Adipocyte (in vitro differentiated cells): Measurements from ENCODE around the gene C3orf20.
"Not testable (repeated sequence)": the region's sequence is repeated elsewhere in the genome, so short reads cannot be mapped to it uniquely, and the experiment has no call there.

Experiments
- DNase-seq: peaks from one replicate; pipeline ENCODE4 v3.0.0-alpha.2; 2015; ENCODE audit warnings: low read depth
- H3K27me3 ChIP-seq: replicated peaks from 2 replicates; pipeline ENCODE4 v1.7.0; 2013; ENCODE audit warnings: mild to moderate bottlenecking, low read length, moderate library complexity; ENCODE audit not compliant: control insufficient read depth, insufficient read depth
- H3K36me3 ChIP-seq: 2 replicates; pipeline ENCODE4 v1.7.0; 2013; ENCODE audit warnings: low read length, mild to moderate bottlenecking, moderate library complexity; ENCODE audit not compliant: control insufficient read depth, insufficient read depth, severe bottlenecking
- H3K4me1 ChIP-seq: 2 replicates; pipeline ENCODE4 v1.7.0; 2013; ENCODE audit warnings: mild to moderate bottlenecking, low read length, moderate library complexity; ENCODE audit not compliant: control insufficient read depth, insufficient read depth
- H3K4me3 ChIP-seq: 2 replicates; pipeline ENCODE4 v1.7.0; 2013; ENCODE audit warnings: mild to moderate bottlenecking, low read length, moderate library complexity
- H3K9ac ChIP-seq: 2 replicates; pipeline ENCODE4 v1.7.0; 2013; ENCODE audit warnings: mild to moderate bottlenecking, low read length, moderate library complexity
- H3K9me3 ChIP-seq: 2 replicates; pipeline ENCODE4 v1.7.0; 2013; ENCODE audit warnings: mild to moderate bottlenecking, low read length, moderate library complexity; ENCODE audit not compliant: control insufficient read depth

C3orf20 gene

GRCh38 chr3:14726441-14726780 lies 51.5 kb downstream of the C3orf20 start:
- no peak for DNase-seq
- H3K36me3 ChIP-seq: no peaks in the 10 kb centered on the region
- peaks cover 35% of the 10 kb centered on the region for H3K4me1 ChIP-seq
- no peak overlapping the region for H3K4me3 ChIP-seq
- H3K9me3 ChIP-seq: no peaks in the 10 kb centered on the region
- H3K9ac ChIP-seq: no peak overlapping the region
- no peaks in the 10 kb centered on the region for H3K27me3 ChIP-seq

- Histone ChIP-seq H3K9me3 (no peaks in the 10 kb centered on the region), H3K27me3 (no peaks in the 10 kb centered on the region), H3K4me1 (peaks cover 35% of the 10 kb centered on the region), H3K36me3 (no peaks in the 10 kb centered on the region), H3K4me3 (no peak overlapping the region), H3K9ac (no peak overlapping the region)
- DNase-seq: no peak
These were observed 53.2 kb downstream of the C3orf20 start for GRCh38 chr3:14728113-14728512.

GRCh38 chr3:14730703-14731382 lies 55.9 kb downstream of the C3orf20 start:
- no peak overlapping the region for H3K4me3 ChIP-seq
- H3K36me3 ChIP-seq: no peaks in the 10 kb centered on the region
- H3K9me3 ChIP-seq: no peaks in the 10 kb centered on the region
- no peaks in the 10 kb centered on the region for H3K27me3 ChIP-seq
- H3K9ac ChIP-seq: no peak overlapping the region
- no peak for DNase-seq
- peaks cover 17% of the 10 kb centered on the region for H3K4me1 ChIP-seq

- no peaks in the 10 kb centered on the region for H3K4me1 ChIP-seq
- DNase-seq: no peak
- H3K9me3 ChIP-seq: peaks cover 21% of the 10 kb centered on the region
- H3K36me3 ChIP-seq: no peaks in the 10 kb centered on the region
- H3K4me3 ChIP-seq: no peak overlapping the region
- H3K27me3 ChIP-seq: peaks cover 12% of the 10 kb centered on the region
- no peak overlapping the region for H3K9ac ChIP-seq
These were observed 66.0 kb downstream of the C3orf20 start for GRCh38 chr3:14740983-14741382.

GRCh38 chr3:14741510-14741909 lies 66.6 kb downstream of the C3orf20 start:
- H3K9ac ChIP-seq: no peak overlapping the region
- no peaks in the 10 kb centered on the region for H3K36me3 ChIP-seq
- DNase-seq: no peak
- no peaks in the 10 kb centered on the region for H3K4me1 ChIP-seq
- H3K9me3 ChIP-seq: peaks cover 21% of the 10 kb centered on the region
- peaks cover 12% of the 10 kb centered on the region for H3K27me3 ChIP-seq
- no peak overlapping the region for H3K4me3 ChIP-seq

GRCh38 chr3:14744556-14744955 lies 69.6 kb downstream of the C3orf20 start:
- H3K36me3 ChIP-seq: no peaks in the 10 kb centered on the region
- no peak overlapping the region for H3K4me3 ChIP-seq
- H3K27me3 ChIP-seq: peaks cover 12% of the 10 kb centered on the region
- no peak for DNase-seq
- peaks cover 20% of the 10 kb centered on the region for H3K9me3 ChIP-seq
- H3K9ac ChIP-seq: no peak overlapping the region
- no peaks in the 10 kb centered on the region for H3K4me1 ChIP-seq

- Histone ChIP-seq H3K4me1 (no peaks in the 10 kb centered on the region), H3K4me3 (no peak overlapping the region), H3K9ac (no peak overlapping the region), H3K27me3 (peaks cover 7% of the 10 kb centered on the region), H3K36me3 (no peaks in the 10 kb centered on the region), H3K9me3 (peaks cover 21% of the 10 kb centered on the region)
- no peak for DNase-seq
These were observed 75.7 kb downstream of the C3orf20 start for GRCh38 chr3:14750650-14751049.

- H3K9me3 ChIP-seq: peaks cover 21% of the 10 kb centered on the region
- DNase-seq, H3K9ac ChIP-seq, H3K36me3 ChIP-seq, H3K4me1 ChIP-seq, H3K4me3 ChIP-seq: not testable (repeated sequence)
- peaks cover 19% of the 10 kb centered on the region for H3K27me3 ChIP-seq
These were observed 78.0 kb downstream of the C3orf20 start for GRCh38 chr3:14752979-14753378.

- Histone ChIP-seq H3K36me3 (no peaks in the 10 kb centered on the region), H3K9ac (no peak overlapping the region), H3K9me3 (no peaks in the 10 kb centered on the region), H3K4me1 (peaks cover 3% of the 10 kb centered on the region), H3K4me3 (no peak overlapping the region), H3K27me3 (peaks cover 35% of the 10 kb centered on the region)
- DNase-seq: no peak
These were observed 82.3 kb downstream of the C3orf20 start for GRCh38 chr3:14757153-14757700.

GRCh38 chr3:14758297-14758696 lies 83.4 kb downstream of the C3orf20 start:
- H3K36me3 ChIP-seq: no peaks in the 10 kb centered on the region
- no peak for DNase-seq
- H3K4me1 ChIP-seq: peaks cover 3% of the 10 kb centered on the region
- no peaks in the 10 kb centered on the region for H3K9me3 ChIP-seq
- peaks cover 42% of the 10 kb centered on the region for H3K27me3 ChIP-seq
- H3K9ac ChIP-seq: no peak overlapping the region
- no peak overlapping the region for H3K4me3 ChIP-seq

GRCh38 chr3:14758959-14759358 lies 84.0 kb downstream of the C3orf20 start:
- peaks cover 3% of the 10 kb centered on the region for H3K4me1 ChIP-seq
- no peak overlapping the region for H3K4me3 ChIP-seq
- H3K36me3 ChIP-seq: no peaks in the 10 kb centered on the region
- H3K9ac ChIP-seq: no peak overlapping the region
- no peaks in the 10 kb centered on the region for H3K9me3 ChIP-seq
- H3K27me3 ChIP-seq: peaks cover 42% of the 10 kb centered on the region
- no peak for DNase-seq

- no peak for DNase-seq
- H3K9ac ChIP-seq: no peak overlapping the region
- peaks cover 40% of the 10 kb centered on the region for H3K27me3 ChIP-seq
- H3K4me3 ChIP-seq: no peak overlapping the region
- peaks cover 3% of the 10 kb centered on the region for H3K4me1 ChIP-seq
- no peaks in the 10 kb centered on the region for H3K9me3 ChIP-seq
- H3K36me3 ChIP-seq: no peaks in the 10 kb centered on the region
These were observed 85.2 kb downstream of the C3orf20 start for GRCh38 chr3:14760185-14760584.
